ENCODE data around the gene OSM.

Gene OSM

GRCh38 chr22:30289141-30289979 lies 22.7 kb upstream of the OSM start, which contains the start of gene CASTOR1 (continued):
- TF ChIP-seq HIC1 (tag by site-specific recombination; IDR thresholded peaks at IDR 0.05): no peak
- TF ChIP-seq ZNF791 (tag by site-specific recombination; IDR thresholded peaks at IDR 0.05): no peak
- no peak for TF ChIP-seq ZNF530 (tag by site-specific recombination; IDR thresholded peaks at IDR 0.05; ENCODE audit: low read depth)
- no peak for TF ChIP-seq ZNF473 (tag by site-specific recombination; IDR thresholded peaks at IDR 0.05)
- no peak for TF ChIP-seq ZFP41 (tag by site-specific recombination; IDR thresholded peaks at IDR 0.05; ENCODE audit: borderline replicate concordance)
- no peak for TF ChIP-seq ZNF211 (tag by site-specific recombination; IDR thresholded peaks at IDR 0.05; ENCODE audit: low read depth)
- no peak for TF ChIP-seq ZNF354C (tag by site-specific recombination; IDR thresholded peaks at IDR 0.05; ENCODE audit: borderline replicate concordance, low read depth)
- no peak for TF ChIP-seq ZSCAN16 (tag by site-specific recombination; IDR thresholded peaks at IDR 0.05)
- no peak for TF ChIP-seq GFI1B (tag by site-specific recombination; IDR thresholded peaks at IDR 0.05)
- no peak for TF ChIP-seq ZNF521 (tag by site-specific recombination; IDR thresholded peaks at IDR 0.05)
- TF ChIP-seq ZNF214 (tag by site-specific recombination; IDR thresholded peaks at IDR 0.05; ENCODE audit: borderline replicate concordance): no peak
- no peak for TF ChIP-seq ZNF157 (tag by site-specific recombination; IDR thresholded peaks at IDR 0.05)
- TF ChIP-seq ZNF639 (tag by site-specific recombination; IDR thresholded peaks at IDR 0.05): no peak
- no peak for TF ChIP-seq ZNF155 (tag by site-specific recombination; IDR thresholded peaks at IDR 0.05)
- peak; percentile 83 for TF ChIP-seq ZBTB26 (tag by site-specific recombination; optimal IDR thresholded peaks at IDR 0.05)
- TF ChIP-seq TCF7L2 (IDR thresholded peaks at IDR 0.05; ENCODE audit: borderline replicate concordance, low read depth, low read length): no peak
- TF ChIP-seq SP3 (tag by site-specific recombination; IDR thresholded peaks at IDR 0.05): peak; percentile 92
- no peak for TF ChIP-seq ZNF16 (tag by site-specific recombination; IDR thresholded peaks at IDR 0.05; ENCODE audit: low read depth)
- 0 out of 2 replicates have a peak, but pooled peaks have one; percentile 18 for TF ChIP-seq ZNF76 (tag by site-specific recombination; IDR thresholded peaks at IDR 0.05; ENCODE audit: borderline replicate concordance, low read depth)
- no peak for TF ChIP-seq ZNF138 (tag by site-specific recombination; IDR thresholded peaks at IDR 0.05; ENCODE audit: borderline replicate concordance)
- TF ChIP-seq, protein P1, sequence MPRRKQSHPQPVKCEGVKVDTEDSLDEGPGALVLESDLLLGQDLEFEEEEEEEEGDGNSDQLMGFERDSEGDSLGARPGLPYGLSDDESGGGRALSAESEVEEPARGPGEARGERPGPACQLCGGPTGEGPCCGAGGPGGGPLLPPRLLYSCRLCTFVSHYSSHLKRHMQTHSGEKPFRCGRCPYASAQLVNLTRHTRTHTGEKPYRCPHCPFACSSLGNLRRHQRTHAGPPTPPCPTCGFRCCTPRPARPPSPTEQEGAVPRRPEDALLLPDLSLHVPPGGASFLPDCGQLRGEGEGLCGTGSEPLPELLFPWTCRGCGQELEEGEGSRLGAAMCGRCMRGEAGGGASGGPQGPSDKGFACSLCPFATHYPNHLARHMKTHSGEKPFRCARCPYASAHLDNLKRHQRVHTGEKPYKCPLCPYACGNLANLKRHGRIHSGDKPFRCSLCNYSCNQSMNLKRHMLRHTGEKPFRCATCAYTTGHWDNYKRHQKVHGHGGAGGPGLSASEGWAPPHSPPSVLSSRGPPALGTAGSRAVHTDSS (tag by site-specific recombination; IDR thresholded peaks at IDR 0.05): no peak
- TF ChIP-seq ZNF148 (tag by site-specific recombination; IDR thresholded peaks at IDR 0.05; ENCODE audit: borderline replicate concordance): no peak
- TF ChIP-seq PRDM2 (tag by site-specific recombination; IDR thresholded peaks at IDR 0.05; ENCODE audit: borderline replicate concordance): no peak
